IMR-90 (cell line): ENCODE measurements around the gene BCKDK. TPM values are rescaled to one million over a fixed set of nuclear protein-coding genes. Genes with fewer than 3 reads are reported as not detected.

Source experiments
- ATAC-seq: fragments of 200-7000 bp; cut with Tn5 transposase; 2 replicates; pipeline ENCODE4 v1.9.1; 2020; ENCODE audit warnings: low read depth, mild to moderate bottlenecking, moderate library complexity
- BruUV-seq: library from RNA; stranded (reverse); fragments of 400-500 nt; replicated peaks from 2 replicates; lab custom pipeline; 2021; lab: Mats Ljungman, UMichigan
- CTCF ChIA-PET: fragments of 300-600 bp; formaldehyde crosslinking; extraction: SDS; loops from one replicate; lab custom pipeline; 2021; ENCODE audit warnings: antibody characterized with exemption; lab: Yijun Ruan, JAX
- POLR2A ChIA-PET: fragments of 300-600 bp; sonication (Branson Sonifier 250); formaldehyde crosslinking; loops from one replicate; lab custom pipeline; 2022; ENCODE audit warnings: antibody characterized with exemption; ENCODE audit not compliant: unreplicated experiment; lab: Charles Lee
- DNase-seq: peaks from one replicate; pipeline ENCODE4 v3.0.0; 2013
- H2AFZ ChIP-seq: replicated peaks from 2 replicates; pipeline ENCODE3; 2013; ENCODE audit warnings: low read length, mild to moderate bottlenecking; ENCODE audit not compliant: poor library complexity
- H2AK5ac ChIP-seq: 2 replicates; pipeline ENCODE4 v1.6.1; 2013; ENCODE audit warnings: low read depth, low read length, inconsistent platforms
- H2AK9ac ChIP-seq: replicated peaks from 2 replicates; pipeline ENCODE3; 2013; ENCODE audit warnings: mild to moderate bottlenecking, low read depth, low read length, moderate library complexity; ENCODE audit not compliant: poor library complexity
- H2BK120ac ChIP-seq: 2 replicates; pipeline ENCODE4 v1.6.1; 2013; ENCODE audit warnings: low read depth, low read length, inconsistent platforms
- H2BK15ac ChIP-seq: 3 replicates; pipeline ENCODE4 v1.6.1; 2013; ENCODE audit warnings: low read depth, low read length, inconsistent platforms
- H2BK20ac ChIP-seq: 2 replicates; pipeline ENCODE4 v1.6.1; 2013; ENCODE audit warnings: low read depth, mild to moderate bottlenecking, inconsistent platforms, low read length, moderate library complexity
- H2BK5ac ChIP-seq: 2 replicates; pipeline ENCODE4 v1.6.1; 2013; ENCODE audit warnings: mild to moderate bottlenecking, low read depth, low read length, inconsistent platforms; ENCODE audit not compliant: poor library complexity, severe bottlenecking
- H3K14ac ChIP-seq: replicated peaks from 2 replicates; pipeline ENCODE4 v1.6.1; 2013; ENCODE audit warnings: low read depth, low read length, inconsistent platforms
- H3K18ac ChIP-seq: 2 replicates; pipeline ENCODE4 v1.6.1; 2013; ENCODE audit warnings: low read depth, low read length, control low read depth
- H3K23ac ChIP-seq: 2 replicates; pipeline ENCODE4 v1.6.1; 2013; ENCODE audit warnings: low read depth, low read length, inconsistent platforms
- H3K27ac ChIP-seq: 2 replicates; pipeline ENCODE4 v1.5.1; 2013; ENCODE audit warnings: mild to moderate bottlenecking, control low read depth, low read length; ENCODE audit not compliant: insufficient read depth
- H3K27me3 ChIP-seq: 2 replicates; pipeline ENCODE4 v1.6.1; 2013; ENCODE audit warnings: low read length; ENCODE audit not compliant: control insufficient read depth, insufficient read depth
- H3K36me3 ChIP-seq: 2 replicates; pipeline ENCODE4 v1.6.1; 2013; ENCODE audit warnings: low read length, mixed read lengths; ENCODE audit not compliant: control insufficient read depth, insufficient read depth
- H3K4ac ChIP-seq: 2 replicates; pipeline ENCODE4 v1.6.1; 2013; ENCODE audit warnings: low read depth, low read length, inconsistent platforms
- H3K4me1 ChIP-seq: 2 replicates; pipeline ENCODE4 v1.6.1; 2013; ENCODE audit warnings: low read length, mixed read lengths; ENCODE audit not compliant: control insufficient read depth, insufficient read depth
- H3K4me2 ChIP-seq: 2 replicates; pipeline ENCODE4 v1.6.1; 2013; ENCODE audit warnings: low read depth, mild to moderate bottlenecking, control low read depth, low read length, moderate library complexity
- H3K4me3 ChIP-seq: 2 replicates; pipeline ENCODE4 v1.5.1; 2013; ENCODE audit warnings: low read depth, mild to moderate bottlenecking, control low read depth, low read length, moderate library complexity; ENCODE audit not compliant: insufficient read depth
- H3K56ac ChIP-seq: 2 replicates; pipeline ENCODE4 v1.6.1; 2013; ENCODE audit warnings: low read length, inconsistent platforms; ENCODE audit not compliant: insufficient read depth; ENCODE audit errors: extremely low read depth
- H3K79me1 ChIP-seq, 2 experiments: 2 replicates each; pipeline ENCODE4 v1.6.1; 2013; ENCODE audit warnings: low read length in 2 of 2, inconsistent platforms in 1 of 2, low read depth in 1 of 2
- H3K9ac ChIP-seq: 2 replicates; pipeline ENCODE4 v1.6.1; 2013; ENCODE audit warnings: low read depth, low read length, control low read depth
- H3K9me1 ChIP-seq: 2 replicates; pipeline ENCODE4 v1.6.1; 2013; ENCODE audit warnings: low read length, inconsistent platforms; ENCODE audit not compliant: insufficient read depth
- H3K9me3 ChIP-seq: 2 replicates; pipeline ENCODE4 v1.6.1; 2013; ENCODE audit warnings: low read length; ENCODE audit not compliant: control insufficient read depth, insufficient read depth
- H4K20me1 ChIP-seq: 2 replicates; pipeline ENCODE4 v1.6.1; 2013; ENCODE audit warnings: low read length, inconsistent platforms; ENCODE audit not compliant: insufficient read depth
- H4K5ac ChIP-seq: 2 replicates; pipeline ENCODE4 v1.6.1; 2013; ENCODE audit warnings: mild to moderate bottlenecking, low read depth, low read length, control low read depth
- H4K8ac ChIP-seq, 2 experiments: 2 replicates each; pipeline ENCODE4 v1.6.1; 2013; ENCODE audit warnings: low read depth in 2 of 2, low read length in 2 of 2, control low read depth in 1 of 2, inconsistent platforms in 1 of 2
- H4K91ac ChIP-seq: 2 replicates; pipeline ENCODE4 v1.6.1; 2013; ENCODE audit warnings: low read depth, low read length, inconsistent platforms; ENCODE audit not compliant: insufficient read depth
- BHLHE40 ChIP-seq: fragments of 150-350 bp; IDR thresholded peaks from 2 replicates; pipeline ENCODE4 v1.6.1; 2016; ENCODE audit warnings: mild to moderate bottlenecking, low read depth, low read length
- CEBPB ChIP-seq: IDR thresholded peaks from 2 replicates; pipeline ENCODE4 v1.6.1; 2012; ENCODE audit warnings: low read depth, low read length, improper control_type of control experiment
- CHD1 ChIP-seq: IDR thresholded peaks from 2 replicates; pipeline ENCODE4 v1.6.1; 2012; ENCODE audit warnings: low read depth, low read length, improper control_type of control experiment
- CTCF ChIP-seq: conservative IDR thresholded peaks from 2 replicates; pipeline ENCODE4 v1.5.1; 2012; ENCODE audit warnings: mild to moderate bottlenecking, low read depth, low read length, improper control_type of control experiment
- FOS ChIP-seq: fragments of 150-350 bp; IDR thresholded peaks from 2 replicates; pipeline ENCODE4 v1.6.1; 2016; ENCODE audit warnings: low read depth, low read length
- MAZ ChIP-seq: IDR thresholded peaks from 2 replicates; pipeline ENCODE4 v1.6.1; 2012; ENCODE audit warnings: low read depth, mild to moderate bottlenecking, low read length, improper control_type of control experiment, moderate library complexity, borderline replicate concordance
- MXI1 ChIP-seq: IDR thresholded peaks from 2 replicates; pipeline ENCODE4 v1.6.1; 2012; ENCODE audit warnings: low read depth, mild to moderate bottlenecking, low read length, moderate library complexity, borderline replicate concordance
- NFE2L2 ChIP-seq: fragments of 150-350 bp; IDR thresholded peaks from 2 replicates; pipeline ENCODE4 v1.6.1; 2016; ENCODE audit warnings: low read depth, mild to moderate bottlenecking, low read length
- POLR2A ChIP-seq: IDR thresholded peaks from 2 replicates; pipeline ENCODE4 v1.6.1; 2012; ENCODE audit warnings: mild to moderate bottlenecking, low read depth, low read length
- RAD21 ChIP-seq: IDR thresholded peaks from 2 replicates; pipeline ENCODE4 v1.6.1; 2012; ENCODE audit warnings: low read length, improper control_type of control experiment
- RCOR1 ChIP-seq: IDR thresholded peaks from 2 replicates; pipeline ENCODE4 v1.6.1; 2012; ENCODE audit warnings: mild to moderate bottlenecking, low read length, improper control_type of control experiment; ENCODE audit not compliant: insufficient replicate concordance
- RFX5 ChIP-seq: IDR thresholded peaks from 2 replicates; pipeline ENCODE4 v1.8.0; 2012; ENCODE audit warnings: low read depth, mild to moderate bottlenecking, low read length, moderate library complexity
- USF2 ChIP-seq: fragments of 150-350 bp; IDR thresholded peaks from 2 replicates; pipeline ENCODE4 v1.6.1; 2017; ENCODE audit warnings: mild to moderate bottlenecking, antibody characterized with exemption, low read length, low read depth
- WGBS, 2 experiments: methylation state at CpG; one replicate each; pipeline versions ENCODE4 v1.1.5 to v1.1.7; 2013; ENCODE audit warnings: missing lambda C conversion rate in 2 of 2; ENCODE audit not compliant: insufficient read length in 1 of 2; ENCODE audit errors: extremely low coverage in 2 of 2; 5-methylcytosine and 5-hydroxymethylcytosine counted together
- dilution Hi-C: fragments of 300-500 bp; cut with HindIII; formaldehyde crosslinking; loops from one replicate; pipeline ENCODE4 v1.14.3; 2018; ENCODE audit warnings: low sequenced_read_pairs; ENCODE audit not compliant: unreplicated experiment
- in situ Hi-C: fragments of 300-500 bp; cut with MboI; formaldehyde crosslinking; loops from 3 replicates; pipeline ENCODE4 v1.14.3; 2019; ENCODE audit warnings: low sequenced_read_pairs, inconsistent platforms, mixed read lengths
- intact Hi-C: fragments of 100-400 bp; cut with micrococcal nuclease; formaldehyde crosslinking; loops from 2 replicates; pipeline ENCODE4 v1.10.0; 2022
- polyA plus RNA-seq, 3 experiments: library from polyadenylated mRNA; depleted of rRNA; stranded (reverse); fragments of >200 nt; gene quantifications; 2 replicates each; pipeline ENCODE4 v1.2.3, GENCODE V29; 2012; ENCODE audit warnings: low replicate concordance in 1 of 3
- total RNA-seq: library from RNA; depleted of rRNA; stranded (reverse); fragments of >200 nt; gene quantifications from 2 replicates; pipeline ENCODE4 v1.2.3, GENCODE V29; 2012
- TF ChIP-seq, protein P1 (sequence below): fragments of 150-350 bp; IDR thresholded peaks from 2 replicates; pipeline ENCODE4 v1.6.1; 2016; ENCODE audit warnings: low read depth, mild to moderate bottlenecking, low read length, moderate library complexity, borderline replicate concordance

The BCKDK gene
- total and polyA plus RNA-seq, 2 of the 4 experiments (the other 2 are of a cell fraction): 26.0 to 79.3 TPM

DNA sequence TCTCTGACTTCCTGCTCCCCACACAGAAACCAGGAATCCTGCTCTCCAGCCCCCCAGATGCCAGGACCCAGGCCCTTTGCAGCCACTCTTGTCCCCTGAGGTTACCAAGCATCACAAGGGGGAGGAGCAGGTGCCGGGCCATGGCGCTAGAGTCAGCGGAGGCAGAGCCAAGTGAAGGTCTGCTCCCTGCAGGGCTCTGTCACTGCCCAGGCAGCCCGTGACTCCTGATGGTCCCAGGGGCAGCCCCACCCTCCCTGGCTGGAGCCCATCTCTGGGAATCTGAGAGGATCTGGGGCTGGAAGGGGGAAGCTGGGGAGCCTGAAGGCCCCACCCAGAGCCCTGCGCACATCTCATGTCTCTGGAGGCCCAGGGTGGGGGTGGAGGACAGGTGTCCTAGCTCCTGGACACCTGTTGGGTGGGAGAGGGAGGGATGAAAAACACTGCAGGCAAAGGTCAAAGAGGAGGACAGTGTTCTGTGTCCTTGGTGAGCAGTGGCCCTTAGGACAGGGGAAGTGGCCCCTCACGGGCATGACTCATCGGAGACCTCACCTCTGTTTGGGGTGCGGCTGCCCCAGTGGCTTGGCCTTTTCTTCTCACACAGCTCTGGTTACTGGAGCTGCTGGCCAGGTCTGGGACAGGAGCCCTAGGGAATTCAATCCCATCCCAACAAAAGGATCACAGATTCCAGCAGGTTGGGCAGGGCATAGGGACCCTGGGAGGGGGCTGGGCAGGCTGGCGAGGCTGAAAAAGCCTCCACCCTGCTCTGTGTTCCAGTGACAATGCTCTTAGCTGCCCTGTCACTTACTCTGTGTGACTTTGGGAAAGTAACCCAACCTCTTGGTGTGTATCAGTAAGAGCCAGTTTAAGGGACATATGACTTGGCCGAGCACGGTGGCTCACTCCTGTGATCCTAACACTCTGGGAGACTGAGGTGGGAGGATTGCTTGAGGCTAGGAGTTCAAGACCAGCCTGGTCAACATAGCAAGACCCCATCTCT lies 42.0 kb downstream of the BCKDK start, which contains the start of gene PRSS36:
Gene PRSS36, minus strand, starts transcription at position 173 of the 997 bp plus-strand sequence. Its CDS starts 31 bp downstream, at position 142.
- Histone ChIP-seq H3K27me3 (peaks cover 40% of the 10 kb centered on the region), H3K56ac (no peak within 1 kb of the TSS), H4K91ac (no peak within 1 kb of the TSS), H3K27ac (no peak within 1 kb of the TSS), H2BK20ac (no peak within 1 kb of the TSS), H2BK120ac (no peak within 1 kb of the TSS), H4K20me1 (no peaks in the 10 kb centered on the region; the same call in 1 of the 2 replicates), H2AK9ac (peak within 1 kb of the TSS; percentile 71), H2BK15ac (no peak within 1 kb of the TSS), H3K18ac (no peak within 1 kb of the TSS), H3K36me3 (no peaks in the 10 kb centered on the region), H4K8ac (no peak within 1 kb of the TSS), H3K23ac (no peak within 1 kb of the TSS), H3K4me2 (no peak within 1 kb of the TSS), H3K9ac (no peak within 1 kb of the TSS), H3K9me3 (no peaks in the 10 kb centered on the region), H3K4ac (no peak within 1 kb of the TSS), H3K79me1 (no peaks in the 10 kb centered on the region), H3K4me1 (no peaks in the 10 kb centered on the region), H3K4me3 (no peak within 1 kb of the TSS), H2AFZ (no peak within 1 kb of the TSS), H3K9me1 (no peaks in the 10 kb centered on the region), H3K14ac (no peak within 1 kb of the TSS), H4K5ac (no peak within 1 kb of the TSS), H2AK5ac (no peak within 1 kb of the TSS), H2BK5ac (no peak within 1 kb of the TSS)
- dilution Hi-C loops: no loop called here
- BruUV-seq: no TSS peak
- no peak for DNase-seq
- in situ Hi-C loops: no loop called here
- ATAC-seq: no peak
- intact Hi-C loops: no loop called here
- 70% methylated on average over 2 of the region's 11 CpGs; no CpG with 5 or more reads in 1 of the 2 experiments for WGBS, 2 experiments
- POLR2A ChIA-PET: interaction anchor here (0.5 kb wide), 1 partner anchor 104 kb away, joined by 3 read pairs; no protein-coding TSS in a partner anchor
- CTCF ChIA-PET: no interaction called here
- TF ChIP-seq POLR2A: no peak
- no peak for TF ChIP-seq RAD21
- TF ChIP-seq USF2: no peak
- no peak for TF ChIP-seq NFE2L2
- no peak for TF ChIP-seq MXI1
- no peak for TF ChIP-seq CTCF
- no peak for TF ChIP-seq MAZ
- TF ChIP-seq, protein P1, sequence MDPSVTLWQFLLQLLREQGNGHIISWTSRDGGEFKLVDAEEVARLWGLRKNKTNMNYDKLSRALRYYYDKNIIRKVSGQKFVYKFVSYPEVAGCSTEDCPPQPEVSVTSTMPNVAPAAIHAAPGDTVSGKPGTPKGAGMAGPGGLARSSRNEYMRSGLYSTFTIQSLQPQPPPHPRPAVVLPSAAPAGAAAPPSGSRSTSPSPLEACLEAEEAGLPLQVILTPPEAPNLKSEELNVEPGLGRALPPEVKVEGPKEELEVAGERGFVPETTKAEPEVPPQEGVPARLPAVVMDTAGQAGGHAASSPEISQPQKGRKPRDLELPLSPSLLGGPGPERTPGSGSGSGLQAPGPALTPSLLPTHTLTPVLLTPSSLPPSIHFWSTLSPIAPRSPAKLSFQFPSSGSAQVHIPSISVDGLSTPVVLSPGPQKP: no peak
- TF ChIP-seq BHLHE40: no peak
- TF ChIP-seq RFX5: no peak
- TF ChIP-seq CEBPB: no peak
- TF ChIP-seq CHD1: no peak
- no peak for TF ChIP-seq FOS
- TF ChIP-seq RCOR1: no peak
